Gastrocnemius medialis (tissue), 4 donors: ENCODE data around the gene FABP7.

Source experiments
- CTCF ChIP-seq, 5 experiments: fragments of 450-650 bp in 3 of 5; fragments of 200-600 bp in 2 of 5; sonication (generic) in 2 of 5; IDR thresholded peaks in 4 of 5; conservative IDR thresholded peaks in 1 of 5; 1 replicate in 4 of 5; 2 replicates in 1 of 5; pipeline ENCODE4 v1.5.1; 2016 to 2019; ENCODE audit warnings: antibody characterized with exemption in 5 of 5, mild to moderate bottlenecking in 3 of 5, moderate library complexity in 3 of 5
- POLR2A ChIP-seq, 2 donors: fragments of 450-650 bp; IDR thresholded peaks; one replicate each; pipeline ENCODE4 v1.6.1; 2017; ENCODE audit warnings: antibody characterized with exemption in 2 of 2, mild to moderate bottlenecking in 2 of 2, moderate library complexity in 2 of 2

- TF ChIP-seq CTCF (IDR thresholded peaks at IDR 0.05 in 4 of 5, conservative IDR thresholded peaks at IDR 0.05 in 1 of 5) (no peak), POLR2A (IDR thresholded peaks at IDR 0.05) (no peak)
Observed at GRCh38 chr6:122799916-122800686, 20.6 kb downstream of the FABP7 start.
